Measurements from ENCODE around the gene CD7.

CD7 gene

GRCh38 chr17:82298538-82299421 is 18.6 kb downstream of the CD7 start:
- DNase-seq (ENCODE audit: low read depth in 2 of 2), result no peak

- peak; percentile 81 to 88 for DNase-seq (ENCODE audit: low read depth in 2 of 2)
Observed at GRCh38 chr17:82297714-82298537, 19.5 kb downstream of the CD7 start.

- peak; percentile 81 to 90 for DNase-seq (ENCODE audit: low read depth in 2 of 2)
Observed at GRCh38 chr17:82297280-82297713, 20.1 kb downstream of the CD7 start.

- DNase-seq (ENCODE audit: low read depth in 2 of 2), result no peak
Observed at GRCh38 chr17:82296511-82297279, 20.7 kb downstream of the CD7 start.

- no peak for DNase-seq (ENCODE audit: low read depth in 2 of 2)
Observed at GRCh38 chr17:82295472-82295814, 22.0 kb downstream of the CD7 start.

GRCh38 chr17:82294064-82294773 is 23.2 kb downstream of the CD7 start:
- DNase-seq (ENCODE audit: low read depth in 2 of 2), result no peak

GRCh38 chr17:82292251-82293154 is 24.9 kb downstream of the CD7 start:
- DNase-seq (ENCODE audit: low read depth in 2 of 2), result peak; percentile 84 to 91

GRCh38 chr17:82291582-82292250 is 25.7 kb downstream of the CD7 start:
- DNase-seq (ENCODE audit: low read depth in 2 of 2), result no peak

GRCh38 chr17:82287868-82288801 is 29.3 kb downstream of the CD7 start:
- no peak for DNase-seq (ENCODE audit: low read depth in 2 of 2)

- DNase-seq (ENCODE audit: low read depth in 2 of 2), result no peak
Observed at GRCh38 chr17:82287013-82287867, 30.2 kb downstream of the CD7 start.

GRCh38 chr17:82285141-82285540 is 32.3 kb downstream of the CD7 start:
- DNase-seq (ENCODE audit: low read depth in 2 of 2), result no peak

- DNase-seq (ENCODE audit: low read depth in 2 of 2), result peak in 1 of 2 donors; percentile 53
Observed at GRCh38 chr17:82283208-82283749, 34.1 kb downstream of the CD7 start.

- DNase-seq (ENCODE audit: low read depth in 2 of 2), result no peak
Observed at GRCh38 chr17:82282239-82283207, 34.9 kb downstream of the CD7 start.

- DNase-seq (ENCODE audit: low read depth in 2 of 2), result no peak
Observed at GRCh38 chr17:82281502-82282238, 35.7 kb downstream of the CD7 start.

- DNase-seq (ENCODE audit: low read depth in 2 of 2), result no peak
Observed at GRCh38 chr17:82281076-82281475, 36.3 kb downstream of the CD7 start.

Data from stimulated activated CD4-positive, alpha-beta T cell treated with anti-CD3 and anti-CD28 coated beads, Interleukin-4, amount 100 ng/mL, for 48 hours (primary cell).